Skeletal muscle satellite cell (primary cell): ENCODE data around the gene NPAS3.

Experiments
- H3K27me3 ChIP-seq: 2 replicates; pipeline ENCODE4 v1.7.0; 2013; ENCODE audit warnings: low read length; ENCODE audit not compliant: control insufficient read depth, insufficient read depth
- H3K36me3 ChIP-seq: 2 replicates; pipeline ENCODE4 v1.7.0; 2013; ENCODE audit warnings: mild to moderate bottlenecking, control low read depth, low read length; ENCODE audit not compliant: insufficient read depth
- H3K4me1 ChIP-seq: 2 replicates; pipeline ENCODE4 v1.7.0; 2013; ENCODE audit warnings: low read length; ENCODE audit not compliant: control insufficient read depth, insufficient read depth
- H3K4me2 ChIP-seq: 2 replicates; pipeline ENCODE4 v1.7.0; 2013; ENCODE audit warnings: mild to moderate bottlenecking, low read length
- H3K4me3 ChIP-seq: 2 replicates; pipeline ENCODE4 v1.7.0; 2013; ENCODE audit warnings: low read length
- H3K9ac ChIP-seq: 2 replicates; pipeline ENCODE4 v1.7.0; 2013; ENCODE audit warnings: mild to moderate bottlenecking, low read depth, low read length, moderate library complexity
- H3K9me3 ChIP-seq: replicated peaks from 2 replicates; pipeline ENCODE4 v1.7.0; 2013; ENCODE audit warnings: mild to moderate bottlenecking, control low read depth, low read length

The NPAS3 gene

DNA sequence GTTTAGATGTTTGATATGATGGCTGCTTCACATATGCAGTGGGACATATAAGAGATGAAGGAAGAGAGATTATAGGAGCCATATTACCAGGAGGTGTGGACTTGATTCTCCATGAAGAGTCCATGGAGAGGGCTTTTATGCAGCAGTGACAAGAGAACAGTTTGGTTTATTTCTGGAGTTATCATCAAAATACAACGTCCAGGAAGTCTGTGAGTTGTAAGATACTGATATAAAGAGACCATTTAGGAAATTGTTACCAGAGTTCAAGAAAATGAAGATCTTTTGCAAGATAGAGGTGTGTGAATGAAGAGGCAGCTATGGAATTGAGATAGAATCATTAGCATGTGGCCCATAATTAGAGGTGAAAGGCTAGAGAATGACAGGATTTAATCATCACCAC, 431.7 kb downstream of the NPAS3 start:
- Histone ChIP-seq H3K36me3 (no peaks in the 10 kb centered on the region), H3K27me3 (no peaks in the 10 kb centered on the region), H3K9ac (no peak overlapping the region), H3K4me1 (no peaks in the 10 kb centered on the region), H3K9me3 (no peaks in the 10 kb centered on the region), H3K4me2 (no peak overlapping the region), H3K4me3 (no peak overlapping the region)

DNA sequence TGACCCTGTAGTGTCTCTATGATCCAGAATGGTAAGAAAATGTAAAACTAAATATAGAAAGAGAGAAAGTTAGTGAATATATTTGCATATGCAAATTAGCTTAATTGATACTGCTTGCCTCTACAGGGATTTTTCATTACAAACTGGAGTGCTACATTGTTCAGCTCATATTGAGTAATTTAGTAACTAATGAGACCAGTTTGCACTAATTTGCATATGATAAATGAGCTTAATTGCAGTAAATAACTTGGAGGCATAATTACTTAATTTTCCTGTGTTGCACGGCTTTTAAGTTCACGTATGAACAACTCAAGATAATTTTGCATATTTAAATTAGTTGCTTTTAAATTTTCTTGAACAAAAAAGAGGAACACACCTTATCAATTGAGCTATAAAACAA, 436.5 kb downstream of the NPAS3 start:
- Histone ChIP-seq H3K27me3 (no peaks in the 10 kb centered on the region), H3K4me3 (no peak overlapping the region), H3K36me3 (no peaks in the 10 kb centered on the region), H3K4me1 (no peaks in the 10 kb centered on the region), H3K9ac (no peak overlapping the region), H3K9me3 (no peaks in the 10 kb centered on the region), H3K4me2 (no peak overlapping the region)

DNA sequence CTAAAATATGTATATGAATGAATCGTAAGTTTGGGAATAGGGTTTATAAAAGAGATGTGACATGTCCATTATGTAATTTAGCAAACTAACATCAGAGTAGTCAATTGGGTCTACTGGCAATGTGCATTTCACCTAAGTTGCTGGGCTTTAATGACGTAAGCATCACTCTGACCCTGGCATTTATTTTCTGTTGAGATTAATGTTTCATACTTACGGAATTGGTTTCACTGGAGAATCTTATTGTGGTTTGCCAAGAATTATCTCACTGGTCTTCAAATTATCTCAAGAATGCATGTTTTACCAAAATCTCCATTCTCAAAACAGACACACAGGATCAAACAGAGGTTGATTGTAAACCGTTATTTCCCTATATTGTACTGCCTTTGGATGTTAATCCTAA, 437.1 kb downstream of the NPAS3 start:
- Histone ChIP-seq H3K9ac (no peak overlapping the region), H3K27me3 (no peaks in the 10 kb centered on the region), H3K9me3 (no peaks in the 10 kb centered on the region), H3K4me2 (no peak overlapping the region), H3K36me3 (no peaks in the 10 kb centered on the region), H3K4me1 (no peaks in the 10 kb centered on the region), H3K4me3 (no peak overlapping the region)

DNA sequence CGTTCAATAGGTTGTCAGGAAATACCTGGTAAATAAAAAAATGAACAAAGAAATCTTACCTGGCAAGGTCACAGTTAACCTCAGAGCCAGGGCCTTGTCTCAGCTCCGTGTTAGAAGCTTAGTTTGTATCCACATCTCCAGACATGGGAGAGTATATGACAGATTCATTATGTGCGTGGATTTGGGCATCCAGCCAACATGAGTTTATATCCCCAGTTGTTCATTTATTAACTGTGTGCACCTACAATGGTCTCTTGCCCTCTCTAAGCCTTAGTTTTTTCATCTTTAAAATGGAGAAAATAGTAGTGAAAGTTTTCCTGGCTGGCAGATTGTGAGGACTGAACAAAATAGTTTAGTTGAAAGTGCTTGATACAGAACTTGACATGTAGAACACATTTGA, 437.8 kb downstream of the NPAS3 start:
- Histone ChIP-seq H3K9ac (no peak overlapping the region), H3K36me3 (no peaks in the 10 kb centered on the region), H3K27me3 (no peaks in the 10 kb centered on the region), H3K4me3 (no peak overlapping the region), H3K4me2 (no peak overlapping the region), H3K9me3 (no peaks in the 10 kb centered on the region), H3K4me1 (no peaks in the 10 kb centered on the region)

DNA sequence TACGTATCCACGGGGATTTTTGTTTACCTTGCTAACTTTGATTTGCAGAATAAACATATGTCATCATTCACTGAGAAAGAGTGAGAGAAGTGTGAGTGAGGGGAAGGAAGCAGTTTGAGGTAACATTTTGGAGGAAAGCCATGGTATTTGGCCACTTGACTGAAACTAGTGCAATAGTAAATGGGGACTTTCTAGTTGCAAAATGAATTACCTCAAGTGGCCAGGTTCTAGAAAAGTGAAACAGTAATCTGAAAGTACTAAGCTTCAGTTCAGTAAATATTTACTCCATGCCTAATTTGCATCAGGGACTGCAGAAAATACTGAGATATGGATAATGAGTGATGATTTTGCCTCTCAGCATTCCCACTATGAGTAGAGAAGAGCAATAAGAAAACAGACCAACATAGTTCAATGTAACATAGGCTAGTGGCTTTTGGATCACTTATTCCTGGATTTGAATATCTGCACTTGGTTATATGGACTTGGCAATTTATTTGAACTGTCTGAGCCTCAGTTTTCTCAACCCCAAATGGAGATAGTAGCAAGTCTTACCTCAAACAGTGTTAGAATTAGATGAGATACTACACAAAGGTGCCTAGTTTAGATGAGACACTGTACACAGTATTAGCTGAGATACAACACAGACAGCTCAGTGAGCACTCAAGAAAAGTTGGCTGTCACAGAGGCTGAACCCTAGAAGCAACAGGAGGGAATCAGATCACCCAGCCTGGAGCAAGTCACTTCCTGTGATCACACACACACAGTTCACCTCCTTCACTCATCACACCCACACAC, 439.1 kb downstream of the NPAS3 start:
- H3K36me3 ChIP-seq = no peaks in the 10 kb centered on the region
- H3K4me3 ChIP-seq = no peak overlapping the region
- no peak overlapping the region for H3K4me2 ChIP-seq
- H3K4me1 ChIP-seq = no peaks in the 10 kb centered on the region
- no peaks in the 10 kb centered on the region for H3K27me3 ChIP-seq
- no peaks in the 10 kb centered on the region for H3K9me3 ChIP-seq
- H3K9ac ChIP-seq = no peak overlapping the region

DNA sequence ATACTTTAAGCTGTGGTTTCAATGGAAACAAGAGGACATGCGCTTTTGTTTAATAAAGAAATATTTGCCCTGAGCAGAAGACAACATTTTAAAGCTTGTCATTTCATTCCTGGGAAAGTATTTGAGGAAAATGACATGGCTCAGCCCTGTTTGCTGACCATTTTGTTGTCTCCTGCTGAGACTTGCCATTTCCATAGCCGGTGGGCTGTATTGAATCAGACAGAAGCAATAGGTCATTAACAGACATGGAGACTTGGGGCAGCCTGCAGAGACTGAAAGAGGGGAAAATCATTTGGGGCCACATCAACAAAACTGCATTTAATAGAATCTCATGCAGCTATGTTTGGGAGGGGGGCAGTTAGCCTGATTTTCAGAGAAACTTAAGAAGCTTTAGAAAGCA, 443.0 kb downstream of the NPAS3 start:
- Histone ChIP-seq H3K36me3 (no peaks in the 10 kb centered on the region), H3K27me3 (no peaks in the 10 kb centered on the region), H3K4me3 (no peak overlapping the region), H3K4me2 (no peak overlapping the region), H3K9ac (no peak overlapping the region), H3K9me3 (no peaks in the 10 kb centered on the region), H3K4me1 (no peaks in the 10 kb centered on the region)

DNA sequence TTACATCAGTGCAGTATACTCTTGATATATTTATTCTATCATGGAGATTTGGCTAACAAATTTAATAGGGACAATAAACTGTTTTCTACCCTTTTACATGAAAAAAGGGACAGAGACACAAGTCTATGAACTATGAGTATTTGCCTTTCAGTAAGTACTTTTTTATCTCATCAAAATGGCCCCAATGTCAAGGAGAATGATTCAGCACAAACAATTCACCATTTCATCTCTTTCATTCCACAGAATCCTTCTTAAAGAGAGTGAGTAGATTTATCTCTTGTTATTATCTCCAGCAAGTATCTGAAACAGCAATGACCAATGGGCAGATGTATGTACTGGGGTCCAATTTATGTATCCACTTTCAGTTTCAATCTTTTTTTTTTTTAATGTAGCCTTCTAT, 447.5 kb downstream of the NPAS3 start:
- Histone ChIP-seq H3K27me3 (no peaks in the 10 kb centered on the region), H3K4me3 (no peak overlapping the region), H3K36me3 (no peaks in the 10 kb centered on the region), H3K9me3 (no peaks in the 10 kb centered on the region), H3K4me2 (no peak overlapping the region), H3K4me1 (no peaks in the 10 kb centered on the region), H3K9ac (no peak overlapping the region)

DNA sequence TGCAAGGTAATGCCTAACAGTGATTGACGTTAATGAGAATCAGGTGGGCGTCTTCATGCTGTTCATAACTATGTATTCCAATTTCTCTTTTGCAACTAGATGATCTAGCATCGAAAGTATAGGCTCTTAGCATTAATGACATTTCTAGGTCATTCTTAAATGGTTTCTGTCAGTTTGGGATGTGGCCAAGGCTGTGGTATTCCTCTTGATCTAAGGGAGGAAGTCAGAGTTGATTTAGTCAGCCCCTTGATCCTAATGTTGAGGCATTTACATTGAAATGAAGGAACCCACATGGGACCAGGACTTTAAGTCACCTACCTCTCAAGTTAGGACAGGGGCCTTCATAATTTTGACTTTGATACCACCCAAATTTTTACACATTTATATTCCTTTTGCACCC, 448.1 kb downstream of the NPAS3 start:
- H3K4me3 ChIP-seq = no peak overlapping the region
- H3K36me3 ChIP-seq = no peaks in the 10 kb centered on the region
- no peaks in the 10 kb centered on the region for H3K9me3 ChIP-seq
- no peak overlapping the region for H3K4me2 ChIP-seq
- no peaks in the 10 kb centered on the region for H3K27me3 ChIP-seq
- H3K9ac ChIP-seq = no peak overlapping the region
- no peaks in the 10 kb centered on the region for H3K4me1 ChIP-seq

DNA sequence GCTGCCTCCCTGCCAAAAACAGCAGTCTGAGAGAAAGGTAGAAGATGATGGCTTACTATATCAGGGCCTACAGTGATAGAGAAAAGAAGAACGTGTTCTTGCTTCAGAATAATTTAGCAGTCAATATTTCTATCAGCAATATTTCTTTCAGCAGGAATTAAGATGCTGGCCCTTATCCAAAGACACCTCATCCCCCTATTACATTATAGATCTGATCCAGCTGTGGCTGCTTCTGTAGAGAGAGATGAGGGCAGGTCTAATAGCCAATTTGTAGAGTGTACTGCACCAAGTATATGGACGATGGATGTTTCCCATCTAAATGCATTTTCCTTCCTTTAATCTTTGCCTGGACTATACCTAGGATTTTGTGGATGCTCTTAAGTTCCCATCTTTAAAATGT, 451.7 kb downstream of the NPAS3 start:
- H3K9ac ChIP-seq = no peak overlapping the region
- no peaks in the 10 kb centered on the region for H3K4me1 ChIP-seq
- H3K9me3 ChIP-seq = no peaks in the 10 kb centered on the region

DNA sequence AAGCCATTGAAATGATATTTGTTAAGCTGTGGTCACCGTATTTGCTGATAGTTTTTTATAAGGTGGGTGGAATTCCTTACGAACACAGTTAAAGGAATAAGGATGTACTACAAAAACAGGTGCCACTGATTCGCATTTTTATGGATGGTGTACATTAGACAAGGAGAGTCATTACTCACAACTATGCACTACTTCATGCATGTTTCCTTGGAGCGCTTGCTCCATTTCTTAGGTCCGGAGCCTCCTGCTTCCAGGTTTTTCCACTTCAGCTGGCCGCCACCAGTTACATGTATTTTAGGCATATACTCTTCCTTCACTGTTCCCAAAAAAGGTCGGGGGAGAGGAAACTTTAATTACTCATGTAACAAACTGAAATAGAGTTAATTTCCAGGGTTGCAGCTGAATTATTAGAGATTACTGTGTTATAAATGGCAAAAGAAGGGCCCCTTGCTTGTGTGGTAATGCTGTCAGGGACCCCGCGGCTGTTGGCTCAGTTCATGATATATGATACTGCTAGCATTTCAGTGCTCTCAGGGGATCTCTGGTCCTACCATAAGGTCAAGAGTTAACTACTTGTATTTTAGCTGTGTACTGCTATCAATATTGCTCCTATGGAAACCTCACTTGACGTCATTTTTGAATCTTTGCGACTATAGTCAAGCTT, 454.7 kb downstream of the NPAS3 start:
- H3K4me1 ChIP-seq = no peaks in the 10 kb centered on the region
- no peak overlapping the region for H3K4me3 ChIP-seq
- H3K4me2 ChIP-seq = no peak overlapping the region
- no peaks in the 10 kb centered on the region for H3K27me3 ChIP-seq
- H3K36me3 ChIP-seq = no peaks in the 10 kb centered on the region
- no peak overlapping the region for H3K9ac ChIP-seq
- H3K9me3 ChIP-seq = no peaks in the 10 kb centered on the region

More for the DNA sequence above, 451.7 kb downstream of the NPAS3 start:
- no peaks in the 10 kb centered on the region for H3K36me3 ChIP-seq
- H3K27me3 ChIP-seq = no peaks in the 10 kb centered on the region
- H3K4me2 ChIP-seq = no peak overlapping the region
- H3K4me3 ChIP-seq = no peak overlapping the region

DNA sequence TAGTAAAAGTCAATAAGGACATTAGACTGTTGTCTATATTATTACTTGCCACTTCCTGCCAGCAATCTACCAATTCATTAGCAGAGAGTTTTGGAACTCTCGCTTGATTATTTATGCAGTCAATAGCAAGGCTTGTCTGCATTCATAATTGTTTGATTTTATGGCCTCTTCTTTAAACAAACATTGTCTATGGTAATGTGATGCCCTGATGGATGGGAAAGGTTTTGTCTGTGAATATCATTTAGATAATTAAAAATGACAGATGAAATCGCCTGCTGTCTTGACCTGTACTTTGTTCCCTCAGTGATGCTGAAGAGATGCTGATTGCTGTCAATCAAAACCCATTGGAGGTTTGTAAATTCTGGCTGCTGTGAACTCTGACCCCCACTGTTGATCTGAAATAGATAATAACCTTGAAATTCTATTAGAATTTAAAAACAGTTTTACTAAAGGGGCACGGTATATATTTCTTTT, 455.3 kb downstream of the NPAS3 start:
- no peaks in the 10 kb centered on the region for H3K27me3 ChIP-seq
- H3K4me2 ChIP-seq = no peak overlapping the region
- H3K4me1 ChIP-seq = no peaks in the 10 kb centered on the region
- no peaks in the 10 kb centered on the region for H3K9me3 ChIP-seq
- H3K4me3 ChIP-seq = no peak overlapping the region
- no peaks in the 10 kb centered on the region for H3K36me3 ChIP-seq
- no peak overlapping the region for H3K9ac ChIP-seq

DNA sequence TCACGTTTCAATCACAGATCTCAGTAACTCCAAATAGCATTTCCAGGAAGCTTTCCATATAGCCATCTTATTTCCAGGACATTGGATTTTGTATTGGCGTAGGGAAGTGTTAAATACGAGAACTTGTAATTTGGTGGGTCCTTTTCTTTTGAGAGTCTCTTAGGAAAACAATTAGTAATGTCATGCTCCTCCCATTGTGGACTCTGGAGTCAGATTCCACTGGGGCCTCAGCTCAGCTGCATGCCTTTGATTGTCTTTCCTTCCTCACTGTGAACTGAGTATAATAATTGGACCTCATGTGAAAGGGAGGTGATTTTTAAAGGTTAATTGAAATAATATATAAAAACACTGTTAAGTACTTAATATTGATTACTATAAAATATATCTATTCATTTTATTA, 462.6 kb downstream of the NPAS3 start:
- Histone ChIP-seq H3K9ac (no peak overlapping the region), H3K4me2 (no peak overlapping the region), H3K4me1 (no peaks in the 10 kb centered on the region), H3K36me3 (no peaks in the 10 kb centered on the region), H3K4me3 (no peak overlapping the region), H3K27me3 (no peaks in the 10 kb centered on the region), H3K9me3 (no peaks in the 10 kb centered on the region)
